ENCODE measurements around the gene SPATA2.

SPATA2 gene

DNA sequence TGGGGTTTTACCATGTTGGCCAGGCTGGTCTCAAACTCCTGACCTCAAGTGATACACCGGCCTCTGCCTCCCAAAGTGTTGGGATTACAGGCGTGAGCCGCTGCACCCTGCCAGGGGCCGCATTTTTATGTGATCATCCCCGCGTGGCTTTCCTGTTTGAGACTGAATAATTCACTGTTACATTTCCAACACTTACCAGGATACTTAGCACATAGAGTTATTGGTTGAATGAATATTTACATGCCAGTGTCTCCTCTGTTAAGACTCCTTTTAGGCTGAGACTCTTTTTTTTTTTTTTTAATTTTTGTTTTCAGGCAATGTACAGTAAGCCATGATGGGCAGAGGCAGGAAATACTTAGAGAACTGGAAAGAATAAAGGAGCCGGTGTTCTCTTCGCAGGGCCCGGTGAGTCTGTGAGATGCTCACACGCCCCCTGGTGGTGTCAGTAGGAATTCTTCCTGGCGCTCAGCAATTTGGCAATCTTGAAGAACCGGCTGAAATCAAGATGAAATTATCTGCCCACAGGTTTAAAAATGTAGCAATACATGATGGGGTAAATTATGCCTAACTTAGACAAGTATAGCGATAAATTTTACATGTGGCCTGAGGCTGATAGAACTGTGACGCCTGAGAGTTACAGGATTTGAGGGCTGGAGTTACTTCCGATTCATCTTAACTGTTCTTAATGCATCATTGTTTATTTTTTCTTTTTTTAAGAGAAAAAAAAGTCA is 13.2 kb upstream of the SPATA2 start:
- DNase-seq = peak; percentile 80

DNA sequence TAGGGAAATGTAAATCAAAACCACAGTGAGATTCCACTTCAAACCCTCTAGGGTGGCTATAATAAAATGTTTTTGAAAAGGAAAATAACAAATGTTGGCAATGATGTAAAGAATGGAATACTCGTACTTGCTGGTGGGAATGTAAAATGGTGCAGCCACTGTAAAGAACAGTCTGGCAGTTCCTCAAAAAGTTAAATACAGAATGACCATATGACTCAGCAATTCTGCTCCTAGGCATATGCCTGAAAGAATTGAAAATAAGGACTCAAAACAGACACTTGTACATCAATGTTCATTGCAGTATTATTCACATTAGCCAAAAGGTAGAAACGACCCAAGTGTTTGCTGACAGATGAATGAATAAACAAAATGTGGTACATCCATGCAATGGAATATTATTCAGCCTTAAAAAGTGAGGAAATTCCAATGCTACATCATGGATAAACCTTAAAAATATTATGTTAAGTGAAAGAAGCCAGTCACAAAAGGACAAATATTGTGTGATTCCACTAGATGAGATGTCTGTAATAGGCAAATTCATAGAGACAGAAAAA is 10.6 kb upstream of the SPATA2 start:
- DNase-seq = no peak

DNA sequence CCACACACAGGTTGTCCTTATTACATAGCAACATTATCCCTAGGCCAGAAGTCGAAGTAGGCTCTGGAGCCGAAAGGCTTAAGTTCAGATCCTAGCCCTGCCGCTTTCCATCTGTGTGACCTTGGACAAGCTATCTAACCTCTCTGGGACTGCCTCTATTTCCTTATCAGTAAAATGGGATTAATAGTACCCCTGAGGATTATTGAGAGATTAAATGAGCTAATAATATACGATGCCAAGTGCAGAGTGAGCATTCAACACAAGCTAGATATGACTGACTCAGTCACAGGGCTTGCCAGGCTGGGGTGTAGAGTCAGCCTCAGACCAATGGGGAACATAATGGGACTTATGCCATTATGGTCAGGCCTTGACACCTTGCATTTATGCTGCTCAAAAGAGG is 8.9 kb upstream of the SPATA2 start:
- DNase-seq = no peak

DNA sequence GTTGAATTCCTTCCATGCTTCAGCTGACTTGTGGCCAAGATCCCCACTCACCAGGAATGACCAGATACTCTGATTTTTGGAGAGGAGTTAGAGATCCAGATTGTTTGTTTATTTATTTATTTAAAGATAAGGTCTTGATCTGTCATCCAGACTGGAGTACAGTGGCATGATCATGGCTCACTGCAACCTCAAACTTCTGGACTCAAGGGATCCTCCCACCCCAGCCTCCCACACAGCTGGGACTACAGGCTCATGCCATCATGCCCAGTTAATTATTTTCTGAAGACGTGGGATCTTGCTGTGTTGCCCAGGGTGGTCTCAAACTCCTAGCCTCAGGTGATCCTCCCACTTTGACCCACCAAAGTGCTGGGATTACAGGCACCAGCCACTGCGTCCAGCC is 4.1 kb upstream of the SPATA2 start:
- no peak for DNase-seq

DNA sequence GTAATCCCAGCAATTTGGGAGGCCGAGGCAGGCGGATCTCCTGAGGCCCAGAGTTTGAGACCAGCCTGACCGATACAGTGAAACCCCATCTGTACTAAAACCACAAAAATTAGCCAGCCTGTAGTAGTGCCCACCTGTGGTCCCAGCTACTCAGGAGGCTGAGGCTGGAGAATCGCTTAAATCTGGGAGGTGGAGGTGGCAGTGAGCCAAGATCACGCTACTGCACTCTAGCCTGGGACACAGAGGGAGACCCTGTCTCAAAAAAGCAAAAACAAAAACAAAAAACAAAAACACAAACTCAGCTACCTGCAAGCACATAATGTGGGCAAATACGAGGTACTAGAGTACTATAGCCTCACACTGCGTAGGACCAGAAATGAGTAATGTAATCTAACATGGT is 3.7 kb upstream of the SPATA2 start:
- DNase-seq = no peak

DNA sequence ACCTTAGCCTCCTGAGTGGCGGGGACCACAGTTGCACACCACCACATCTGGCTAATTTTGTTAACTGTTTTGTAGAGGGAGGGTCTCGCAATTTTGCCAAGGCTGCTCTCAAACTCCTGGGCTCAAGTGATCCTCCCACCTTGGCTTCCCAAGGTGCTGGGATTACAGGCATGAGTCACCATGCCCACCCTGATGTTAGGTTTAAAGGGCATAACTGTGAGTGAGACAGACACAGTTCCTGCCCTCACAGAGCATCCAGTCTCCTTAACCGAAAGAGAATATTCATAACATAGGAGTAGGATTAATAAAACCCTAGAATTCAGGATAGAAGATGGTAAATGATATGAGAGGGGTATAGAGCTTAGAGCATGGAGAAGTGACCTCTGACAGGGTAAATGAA is 3.1 kb upstream of the SPATA2 start:
- no peak for DNase-seq

DNA sequence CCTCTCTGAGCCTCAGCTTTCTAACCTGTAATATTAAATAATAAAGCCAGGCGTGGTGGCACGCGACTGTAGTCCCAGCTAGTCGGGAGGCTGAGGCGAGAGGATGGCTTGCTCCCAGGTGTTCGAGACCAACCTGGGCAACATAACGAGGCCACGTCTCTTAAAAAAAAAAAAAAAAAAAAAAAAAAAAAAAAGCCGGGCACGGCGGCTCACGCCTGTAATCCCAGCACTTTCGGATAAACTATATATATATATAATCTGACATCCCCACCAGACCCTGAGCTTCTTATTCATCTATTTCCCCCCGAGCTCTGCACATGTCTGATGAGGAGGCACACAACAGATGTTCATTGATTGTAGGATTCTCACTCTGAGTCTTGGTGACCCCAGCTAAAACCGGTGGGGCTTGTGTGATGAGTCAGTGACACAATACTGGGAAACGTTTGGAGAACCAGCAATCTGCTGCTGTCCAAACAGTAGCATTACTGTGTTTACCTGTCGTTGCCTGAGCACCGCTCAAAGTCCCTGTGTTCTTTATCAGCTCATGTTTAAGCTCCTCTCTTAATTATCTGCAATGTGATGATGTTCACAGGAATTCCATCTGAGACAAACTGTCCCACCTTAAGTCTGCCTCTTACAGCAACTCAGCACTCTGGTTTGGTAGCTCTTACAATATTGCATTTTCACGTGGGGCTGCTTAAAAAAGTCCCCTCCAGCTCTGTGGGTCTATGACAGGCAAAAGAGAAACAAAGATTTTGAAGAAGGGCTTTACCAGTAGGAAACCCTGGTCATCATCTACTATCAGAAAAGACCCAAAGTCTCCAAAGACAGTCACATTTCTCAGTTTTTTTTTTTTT is 1.0 kb upstream of the SPATA2 start:
- DNase-seq = peak; percentile 47

DNA sequence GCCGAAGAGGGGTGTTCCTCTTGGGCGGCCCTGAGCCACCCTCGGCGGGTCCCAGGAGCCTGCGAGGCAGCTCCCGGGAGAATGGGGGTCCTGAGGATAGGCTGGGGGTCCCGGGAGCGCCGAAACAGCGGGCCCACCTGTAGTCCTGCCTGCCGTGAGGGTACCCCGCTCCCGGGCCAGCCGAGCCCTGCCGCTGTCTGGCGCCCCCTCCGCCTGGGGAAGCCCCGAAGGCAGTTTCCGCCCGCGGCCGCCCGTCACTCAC is 280 bp downstream of the SPATA2 start:
- no peak for DNase-seq

DNA sequence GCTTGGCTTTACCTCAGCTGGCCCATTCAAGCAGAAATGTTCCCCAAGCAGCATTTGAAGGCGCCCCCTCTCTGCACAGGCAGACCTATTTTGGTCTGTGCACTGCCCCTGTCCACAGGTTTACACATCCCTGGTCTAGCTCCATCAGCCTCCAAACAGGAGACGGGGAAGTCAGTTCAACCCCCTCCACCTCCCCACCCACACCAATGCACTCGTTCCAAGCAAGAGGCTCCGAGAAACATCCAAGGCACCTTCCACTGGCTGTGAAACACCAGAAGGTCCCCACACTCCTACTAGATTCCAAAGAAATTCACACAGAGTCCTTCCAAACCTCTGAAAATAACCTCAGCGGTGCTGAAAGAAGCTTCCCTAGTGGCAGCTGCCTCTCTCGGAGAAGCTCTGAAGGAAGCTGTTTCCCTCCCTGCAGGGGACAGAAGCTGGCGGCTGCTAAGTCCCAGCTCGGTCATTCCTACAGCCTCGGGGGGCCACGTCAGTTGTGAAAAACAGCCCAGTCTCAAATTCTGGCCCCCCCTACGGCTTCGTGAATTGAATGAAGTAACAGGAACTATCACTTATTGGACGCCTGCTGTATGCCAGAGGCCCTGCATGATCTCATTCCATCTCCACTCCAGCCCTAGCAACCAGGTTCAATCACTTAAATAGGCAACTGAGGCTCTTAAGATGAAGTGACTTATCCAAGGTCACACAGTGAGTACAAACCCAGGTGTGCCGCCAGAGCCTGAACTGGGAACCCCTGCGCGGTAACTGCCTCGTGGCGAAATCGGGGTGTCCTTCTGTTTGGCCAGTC is 815 bp downstream of the SPATA2 start:
- DNase-seq = no peak

DNA sequence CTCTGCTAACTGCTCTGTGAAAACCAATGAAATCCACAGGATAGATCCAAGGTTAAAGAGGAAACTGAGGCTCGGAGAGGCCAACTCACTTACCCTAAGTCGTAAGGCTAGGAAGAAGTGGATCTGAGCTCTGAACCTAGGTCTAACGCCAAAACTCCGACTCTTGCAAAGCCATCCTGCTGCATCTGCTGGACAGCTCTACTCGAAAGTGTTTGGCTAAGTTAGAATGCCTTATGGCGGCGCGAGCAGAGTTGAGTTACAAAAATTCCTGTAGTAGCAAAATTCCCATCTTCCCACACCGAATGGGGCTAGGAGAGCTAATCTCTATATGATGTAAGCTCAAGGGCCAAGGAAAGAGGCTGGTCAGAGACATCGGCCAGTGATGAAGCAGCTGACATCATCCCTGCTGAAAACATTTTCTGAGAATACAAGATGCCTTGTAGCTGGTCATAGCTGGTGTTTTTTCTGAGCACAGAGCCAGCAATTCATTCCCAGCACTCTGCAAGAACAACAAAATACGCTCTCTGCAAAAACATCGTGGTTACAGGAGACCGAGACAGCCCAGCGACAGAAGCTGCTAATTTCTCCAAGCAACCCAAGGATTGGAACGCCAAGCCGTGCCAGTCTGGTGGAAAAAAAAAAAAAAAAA is 1.8 kb downstream of the SPATA2 start:
- DNase-seq = no peak

DNA sequence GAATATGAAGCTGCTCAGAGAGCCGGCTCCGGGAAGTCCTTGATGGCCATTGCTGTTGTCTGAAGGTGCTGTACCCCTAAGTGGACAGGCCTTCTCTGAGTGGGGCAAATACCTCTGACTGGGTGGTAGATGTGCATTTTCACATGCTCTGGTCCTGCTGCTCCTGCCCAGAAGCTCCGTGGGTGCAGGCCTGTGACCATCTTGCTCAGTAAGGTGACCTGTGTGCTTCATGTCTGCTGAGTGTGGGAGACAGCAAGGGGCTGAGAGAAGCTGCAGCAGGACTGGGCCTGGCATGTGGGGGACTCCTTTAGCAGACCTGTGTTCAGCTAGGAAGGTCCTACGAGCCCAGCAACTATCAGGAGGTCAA is 5.0 kb downstream of the SPATA2 start:
- no peak for DNase-seq

DNA sequence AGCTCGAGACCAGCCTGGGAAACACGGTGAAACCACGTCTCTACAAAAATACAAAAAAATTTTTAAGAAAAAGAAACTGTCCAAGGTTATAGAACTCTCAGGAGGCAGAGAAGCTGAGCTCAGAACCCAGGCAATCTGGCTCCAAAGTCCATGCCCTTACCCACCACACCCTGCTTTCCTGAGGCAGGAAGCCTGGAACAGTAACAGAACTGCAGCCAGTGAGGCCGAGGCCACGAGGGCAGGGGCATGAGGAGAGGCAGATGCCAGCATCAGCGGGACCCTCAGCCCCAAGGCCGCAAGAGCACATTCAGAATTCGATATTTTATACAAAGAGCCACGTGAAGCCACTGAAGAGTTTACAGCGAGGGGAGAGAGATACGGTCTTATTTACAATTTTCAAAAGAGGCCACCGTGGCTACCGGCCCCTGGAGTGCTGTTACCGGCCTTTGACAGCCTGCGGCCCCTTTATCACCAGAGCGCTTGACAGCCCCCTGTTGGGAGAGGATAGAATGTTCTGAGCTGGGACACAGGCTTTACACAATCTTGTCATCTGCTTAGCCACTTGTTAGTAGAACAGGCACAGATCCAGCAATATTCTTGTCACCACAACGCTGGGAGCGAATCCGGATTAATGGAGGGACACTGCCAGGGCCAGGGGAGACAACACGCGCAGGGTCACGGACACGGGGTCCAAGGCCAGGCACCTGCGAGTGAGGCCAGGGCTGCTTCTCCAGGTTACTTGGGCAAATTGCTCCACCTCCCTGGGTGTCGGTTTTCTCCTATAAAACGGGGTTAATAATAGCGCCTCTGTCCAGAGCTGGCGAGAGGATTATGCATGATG is 5.6 kb downstream of the SPATA2 start:
- no peak for DNase-seq

DNA sequence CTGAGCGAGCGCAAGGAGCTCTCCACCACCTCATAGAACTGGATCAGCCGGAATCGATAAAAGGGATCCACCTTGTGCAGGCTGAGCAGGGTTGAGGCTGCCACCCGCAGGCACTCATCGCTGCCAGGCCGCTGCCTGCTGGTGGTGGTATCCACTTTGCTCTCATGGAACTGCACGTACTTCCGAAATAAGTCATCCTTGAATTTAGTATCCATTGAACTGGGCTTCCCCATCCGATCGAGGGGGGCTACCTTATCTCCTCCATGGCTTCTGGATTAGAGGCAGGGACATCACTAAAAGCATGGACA is 7.1 kb downstream of the SPATA2 start:
- no peak for DNase-seq

DNA sequence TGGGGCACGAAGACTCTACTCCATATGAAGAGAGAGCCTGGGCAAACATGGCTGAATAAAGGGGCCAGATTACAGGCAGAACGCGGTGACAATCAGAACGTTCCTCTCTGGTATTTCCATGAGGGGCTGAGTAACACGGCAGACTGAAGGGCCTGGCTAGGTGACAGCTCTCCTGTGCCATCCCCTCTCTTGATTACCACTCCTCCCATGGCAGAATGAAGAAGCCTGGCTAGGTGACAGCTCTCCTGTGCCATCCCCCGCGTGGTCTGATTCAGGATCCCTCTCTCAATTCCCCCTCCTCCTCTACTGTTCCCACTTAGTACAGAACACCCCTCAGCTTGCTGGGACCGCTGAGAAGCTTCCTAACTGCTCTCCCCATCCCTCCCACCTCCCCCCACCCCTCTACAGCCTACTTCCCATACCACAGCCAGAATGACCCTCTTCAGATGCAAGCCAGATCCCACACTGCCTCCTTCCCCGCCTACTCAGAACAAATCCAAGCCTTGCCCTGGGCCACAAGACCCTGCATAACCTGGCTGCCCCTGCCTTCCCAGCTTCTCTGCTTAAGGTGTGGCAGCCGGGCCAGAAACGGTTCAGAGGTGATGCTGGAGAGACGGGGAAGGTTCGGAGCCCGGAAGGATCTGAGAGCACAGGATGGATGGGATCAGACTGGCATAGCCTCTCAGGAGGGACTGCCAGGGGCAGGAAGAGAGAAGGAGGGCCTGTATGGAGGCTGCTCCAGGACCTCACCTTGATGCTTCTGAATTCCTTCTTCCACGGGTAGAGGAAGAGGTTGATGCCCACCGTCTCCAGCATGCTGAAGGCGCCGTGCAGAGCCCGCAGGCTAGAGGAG is 7.7 kb downstream of the SPATA2 start:
- no peak for DNase-seq

DNA sequence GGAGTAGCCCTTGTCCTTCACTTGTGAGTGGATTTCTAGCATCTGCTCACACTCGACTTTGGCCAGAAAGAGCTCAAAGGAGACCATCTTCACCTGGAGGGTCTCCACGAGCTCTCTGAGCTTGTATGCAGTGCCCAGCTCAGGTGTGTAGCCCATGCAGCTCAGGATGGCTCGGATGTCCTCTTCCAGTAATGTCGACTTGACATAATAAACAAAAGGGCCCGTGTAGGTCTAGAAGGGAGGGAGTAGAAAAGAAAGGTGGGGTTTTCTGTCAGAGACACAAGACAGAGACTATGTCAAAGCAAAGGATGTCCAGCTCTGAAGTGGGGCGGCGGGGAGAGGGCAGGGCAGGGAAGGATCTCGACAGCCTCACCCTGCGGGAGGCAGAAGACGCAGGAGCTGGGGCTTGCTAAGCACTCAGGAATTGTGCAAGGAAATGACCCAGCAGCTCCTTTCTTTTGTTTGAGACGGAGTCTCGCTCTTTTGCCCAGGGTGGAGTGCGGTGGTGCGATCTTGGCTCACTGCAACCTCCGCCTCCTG is 8.6 kb downstream of the SPATA2 start:
- no peak for DNase-seq

DNA sequence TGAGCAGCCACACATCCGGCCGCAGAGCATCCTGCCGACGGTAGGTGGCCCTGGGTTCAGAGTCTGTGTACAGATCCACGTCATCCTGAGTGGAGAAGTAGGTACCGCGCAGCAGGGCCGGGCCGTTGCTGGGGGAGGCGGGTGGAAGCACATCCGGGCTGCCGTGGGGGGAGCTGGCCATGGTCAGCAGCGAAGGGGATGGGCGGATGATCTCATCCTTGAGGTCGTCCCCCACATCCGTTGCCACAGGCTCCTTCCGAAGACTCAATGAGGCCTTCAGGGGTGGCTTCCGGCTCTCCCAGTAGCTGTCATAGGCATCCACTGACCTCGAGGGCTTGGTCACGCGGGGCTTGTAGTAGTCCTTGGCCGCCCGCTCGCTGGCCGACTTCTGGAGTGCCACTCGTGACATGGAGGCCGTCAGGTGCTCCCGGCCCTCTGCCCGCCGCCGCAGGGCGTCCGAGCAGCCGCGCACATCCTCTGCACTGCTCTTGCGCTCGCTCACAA is 9.2 kb downstream of the SPATA2 start:
- no peak for DNase-seq

DNA sequence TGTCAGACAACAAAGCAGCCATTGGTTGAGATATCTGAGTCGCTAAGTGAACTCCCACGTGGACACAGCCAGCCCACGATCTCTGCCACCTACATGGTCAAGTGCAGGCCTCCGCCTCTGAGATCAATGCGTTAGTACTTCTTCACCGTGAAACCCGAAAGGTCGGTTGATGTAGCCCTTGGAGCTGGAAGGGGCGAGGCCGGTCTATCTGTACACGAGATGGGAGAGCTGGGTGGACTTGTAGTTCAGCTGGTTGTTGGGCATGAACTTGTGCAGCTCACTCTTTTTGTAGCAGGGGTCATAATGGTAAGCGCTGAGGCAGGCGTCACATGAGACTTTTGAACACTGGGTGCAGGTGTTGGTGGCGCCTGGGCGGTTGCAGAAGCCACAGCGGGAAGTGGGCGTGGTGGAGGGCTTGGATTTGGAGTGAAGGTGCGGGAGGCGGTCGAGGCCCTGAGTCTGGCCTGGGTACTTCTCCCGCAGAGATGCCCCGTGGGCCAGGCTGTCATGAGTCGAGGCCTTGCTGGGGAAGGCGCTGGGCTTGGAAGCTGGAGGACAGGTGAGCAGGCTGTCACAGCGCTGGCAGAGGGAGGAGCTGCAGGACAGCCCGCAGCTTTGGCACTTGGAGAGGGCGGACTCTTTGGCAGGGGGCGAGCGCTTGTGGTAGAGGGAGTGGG is 9.8 kb downstream of the SPATA2 start:
- no peak for DNase-seq

DNA sequence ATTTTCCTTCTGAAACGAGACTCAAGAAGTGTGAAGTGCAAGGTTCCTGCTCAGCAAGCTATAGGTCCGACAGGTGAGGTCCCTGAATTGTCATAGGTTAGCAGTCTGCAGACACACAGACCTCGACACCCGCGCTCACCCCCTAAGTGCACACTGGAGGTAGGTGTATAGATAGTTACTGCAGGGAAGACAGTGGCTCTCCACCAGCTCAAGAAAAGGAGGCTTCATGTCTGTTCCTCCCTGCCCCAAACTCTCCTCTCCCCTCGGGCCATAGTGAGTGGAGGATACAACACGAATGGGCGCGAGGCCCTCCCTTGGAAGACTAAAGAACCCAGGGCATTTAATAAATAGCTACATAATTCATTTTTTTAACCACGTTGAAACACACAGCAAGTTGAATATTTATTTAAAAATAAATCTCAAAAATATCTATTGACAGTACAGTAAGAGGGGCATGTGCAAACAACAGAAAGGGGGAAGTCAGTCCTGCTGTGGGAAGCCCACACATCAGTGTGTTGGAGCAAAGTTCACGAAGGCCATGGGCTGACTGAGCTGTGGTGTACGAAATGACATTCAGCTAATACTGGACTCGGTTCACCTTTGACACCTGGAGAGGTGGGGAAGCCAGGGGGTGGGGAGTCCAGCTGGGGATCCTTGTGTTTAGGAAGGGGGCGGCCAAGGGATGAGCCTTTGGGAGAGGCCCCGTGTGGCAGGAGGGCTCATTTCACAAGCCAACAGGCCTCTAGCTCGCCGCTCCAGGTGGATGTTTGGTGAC is 10.7 kb downstream of the SPATA2 start:
- no peak for DNase-seq

DNA sequence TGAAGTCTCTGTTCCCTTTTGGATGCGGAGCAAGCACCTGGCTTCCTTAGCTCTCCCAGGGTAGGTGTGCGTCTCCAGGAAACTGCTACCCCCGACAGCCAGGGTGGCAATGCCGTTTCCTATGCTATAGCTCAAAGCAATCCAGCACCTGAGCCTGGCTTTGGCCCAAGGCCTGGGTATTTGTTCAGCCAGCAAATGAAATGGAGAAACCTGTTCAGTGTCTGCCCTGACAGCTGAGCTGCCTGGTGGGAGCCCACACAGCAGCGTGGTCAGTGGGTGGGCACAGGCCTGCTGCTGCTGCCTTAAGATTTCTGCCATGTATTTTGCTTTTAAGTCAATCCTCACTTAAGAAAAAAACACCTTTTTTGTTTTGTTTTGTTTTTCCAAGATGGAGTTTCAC is 13.7 kb downstream of the SPATA2 start:
- DNase-seq = no peak

Measured in NCI-H2171 (cell line).